SH-SY5Y (cell line): Measurements from ENCODE around the gene VPS13D.

Experiments
- GATA2 ChIP-seq: IDR thresholded peaks from 2 replicates; pipeline ENCODE4 v1.6.1; 2011; ENCODE audit warnings: mild to moderate bottlenecking, low read depth, low read length
- GATA3 ChIP-seq: IDR thresholded peaks from 2 replicates; pipeline ENCODE4 v1.6.1; 2011; ENCODE audit warnings: low read depth, mild to moderate bottlenecking, low read length, moderate library complexity

Gene VPS13D

GRCh38 chr1:12495725-12496124 lies 265.9 kb downstream of the VPS13D start:
- no peak for TF ChIP-seq GATA3
- TF ChIP-seq GATA2, result 0 out of 2 replicates have a peak, but pooled peaks have one; percentile 8

- TF ChIP-seq GATA3 (no peak), GATA2 (no peak; the same call in 1 of the 2 replicates)
These were observed 266.5 kb downstream of the VPS13D start for GRCh38 chr1:12496154-12496961.

DNA sequence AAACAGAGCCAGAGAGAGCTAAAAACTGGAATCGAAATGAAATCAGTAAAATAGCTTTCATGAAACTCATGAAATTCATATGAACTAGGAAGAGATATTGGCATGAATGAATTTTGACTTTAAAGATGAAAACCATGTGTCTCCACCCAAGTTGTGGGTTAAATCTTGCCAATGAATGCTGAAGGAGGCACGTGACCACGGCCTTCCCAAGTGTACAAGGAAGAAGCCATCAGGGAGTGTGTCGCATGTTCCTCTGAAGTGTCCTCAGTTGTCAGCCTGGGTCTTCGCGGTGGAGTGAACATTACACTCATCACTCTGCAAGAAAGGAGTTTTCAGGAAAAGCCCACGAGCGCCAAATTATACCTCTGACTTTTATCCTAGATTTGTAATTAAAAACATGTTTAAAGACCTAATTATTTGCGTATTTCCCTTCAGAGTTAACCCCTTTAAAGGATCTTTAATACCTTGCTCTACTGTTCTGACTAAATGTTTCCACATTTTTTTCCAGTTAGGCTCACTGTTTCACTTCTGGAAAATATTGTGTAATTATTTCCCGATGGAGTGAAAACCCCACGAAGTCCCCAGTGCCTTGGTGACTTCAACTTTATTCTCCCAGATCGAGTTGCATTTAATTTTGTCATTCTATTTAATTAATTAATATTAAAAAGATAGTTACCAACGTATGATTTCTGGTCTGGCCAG lies 269.9 kb downstream of the VPS13D start:
- TF ChIP-seq GATA2 (no peak), GATA3 (no peak)

DNA sequence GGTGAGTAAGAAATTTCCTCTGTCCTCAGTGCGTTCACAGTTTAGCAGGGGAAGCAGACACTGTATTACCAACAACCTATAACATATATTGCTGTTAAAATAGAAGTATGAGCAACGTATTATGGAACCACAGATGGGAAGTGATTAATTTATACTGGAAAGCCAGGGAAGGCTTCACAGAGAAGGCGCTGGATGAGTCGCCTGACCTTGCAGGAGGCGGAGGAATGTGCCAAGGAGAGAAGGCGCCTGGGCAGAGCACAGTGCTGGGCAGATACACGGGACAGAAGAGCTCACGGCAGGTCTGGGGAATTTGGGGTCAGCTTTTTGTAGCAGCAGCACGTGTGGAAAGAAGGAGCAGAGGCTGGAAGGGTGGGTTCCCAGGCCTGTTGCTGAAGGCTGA lies 271.8 kb downstream of the VPS13D start:
- TF ChIP-seq GATA3, result no peak
- TF ChIP-seq GATA2, result no peak

GRCh38 chr1:12502336-12503109 lies 272.7 kb downstream of the VPS13D start:
- TF ChIP-seq GATA2 (no peak), GATA3 (no peak)

- TF ChIP-seq GATA3 (no peak), GATA2 (no peak)
These were observed 273.9 kb downstream of the VPS13D start for GRCh38 chr1:12503709-12504108.

DNA sequence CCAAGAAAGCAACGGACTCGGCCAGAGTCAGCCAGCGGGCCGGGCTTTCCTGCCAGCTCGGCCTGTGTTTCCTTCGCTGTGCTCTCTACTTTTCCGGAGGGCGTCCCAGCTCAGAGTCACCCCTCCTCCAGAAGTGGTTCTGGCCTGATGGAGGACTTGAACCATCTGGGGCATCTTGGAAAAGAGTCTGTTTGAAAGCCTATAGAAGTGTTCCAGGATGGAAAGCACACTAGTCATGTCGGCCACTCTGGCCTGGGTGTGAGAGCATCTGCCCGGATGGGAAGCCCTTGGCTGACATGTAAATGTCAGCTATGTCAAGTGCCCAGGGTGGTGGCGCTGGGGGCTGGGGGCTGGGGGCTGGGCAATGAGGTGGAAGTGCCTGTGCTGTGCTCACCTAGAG lies 274.8 kb downstream of the VPS13D start:
- TF ChIP-seq GATA3, result no peak

DNA sequence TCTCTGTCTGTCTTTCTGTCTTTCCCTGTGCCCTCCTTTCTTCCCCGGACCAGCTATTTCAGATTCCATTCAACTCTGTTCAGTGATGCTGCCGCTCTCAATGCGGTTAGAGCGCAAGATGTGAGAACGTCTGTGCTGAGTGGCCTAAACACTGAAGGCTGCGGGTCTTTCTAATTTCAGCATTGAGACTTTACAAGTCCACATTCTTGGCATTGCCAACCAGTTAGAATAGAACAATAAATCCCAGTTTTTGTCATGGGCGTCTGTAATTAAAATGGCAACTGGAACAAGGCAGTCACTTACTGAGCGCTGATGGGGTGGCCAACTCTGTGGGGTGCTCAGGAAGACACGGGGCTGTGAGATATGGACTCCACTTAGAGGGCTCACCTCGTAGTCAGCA lies 275.4 kb downstream of the VPS13D start:
- no peak for TF ChIP-seq GATA3

GRCh38 chr1:12505639-12506280 lies 275.9 kb downstream of the VPS13D start:
- no peak for TF ChIP-seq GATA3
- TF ChIP-seq GATA2, result no peak

GRCh38 chr1:12506281-12507280 lies 276.8 kb downstream of the VPS13D start:
- TF ChIP-seq GATA2 (no peak), GATA3 (no peak)

DNA sequence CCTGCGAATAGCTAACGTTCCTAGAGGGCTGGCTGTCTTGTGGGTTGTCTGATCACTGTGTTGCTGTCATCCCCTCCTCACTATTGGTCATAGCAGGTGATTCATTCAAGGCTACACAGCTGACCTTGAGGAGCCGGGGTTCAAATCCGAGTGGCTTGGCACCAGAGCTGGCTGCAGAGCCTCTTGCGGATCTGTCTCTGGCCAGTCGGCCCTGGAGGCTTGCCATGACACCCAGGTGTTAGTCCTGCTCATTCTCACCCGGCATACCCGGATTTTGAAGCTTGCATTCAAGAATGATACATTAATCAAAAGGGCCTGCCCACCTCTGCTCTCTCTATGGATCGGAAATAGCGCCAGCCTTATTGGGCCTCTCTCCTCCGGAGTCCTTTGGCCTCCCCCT lies 277.8 kb downstream of the VPS13D start:
- TF ChIP-seq GATA2 (no peak), GATA3 (no peak)

DNA sequence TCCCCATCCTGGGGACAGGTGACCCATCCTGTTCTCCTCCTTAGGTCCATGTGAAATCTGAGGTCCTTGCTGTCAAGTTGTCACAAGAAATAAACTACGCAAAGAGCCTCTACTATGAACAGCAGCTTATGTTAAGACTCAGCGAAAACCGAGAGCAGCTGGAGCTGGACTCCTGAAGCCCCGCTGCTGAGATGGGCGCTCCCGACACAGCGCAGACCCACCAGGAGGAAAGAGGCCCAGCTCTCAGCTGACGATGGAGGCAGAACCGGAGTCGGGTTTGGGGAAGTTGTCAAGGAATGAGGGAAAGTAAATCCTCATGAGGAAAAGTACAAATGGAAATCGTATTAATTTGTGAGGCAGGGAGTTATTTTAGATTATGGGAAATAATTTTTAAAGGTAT lies 279.0 kb downstream of the VPS13D start:
- TF ChIP-seq GATA2, result no peak
- no peak for TF ChIP-seq GATA3

DNA sequence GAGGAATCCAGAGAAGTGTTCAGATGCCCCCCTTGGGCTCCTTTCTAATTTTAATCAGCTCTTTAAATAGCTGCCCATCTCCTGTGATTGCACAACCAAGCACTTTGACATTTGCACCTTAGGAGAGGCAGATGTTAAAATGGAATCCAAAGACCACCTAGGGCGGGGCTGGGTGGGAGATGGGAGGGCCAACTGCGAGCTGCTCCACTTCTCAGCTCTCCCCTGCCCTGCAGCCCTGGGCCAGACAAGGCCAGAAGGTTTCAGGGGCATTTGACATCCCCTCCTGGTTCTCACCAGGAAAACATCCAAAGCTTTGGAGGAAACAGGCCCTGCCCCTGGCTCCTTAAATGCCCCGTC lies 281.3 kb downstream of the VPS13D start:
- TF ChIP-seq GATA3 (no peak), GATA2 (no peak)
